Hepatocyte (in vitro differentiated cells): ENCODE results near the gene MAPK6. TPM values are rescaled to one million over a fixed set of nuclear protein-coding genes. Genes with fewer than 3 reads are reported as not detected.
A peak's percentile ranks its signal among the peaks of the same experiment; 100 is the strongest.

Experiments used
- DNase-seq: peaks from one replicate; pipeline ENCODE4 v3.0.0-alpha.2; 2016; ENCODE audit warnings: low spot score
- H2AFZ ChIP-seq: fragments of 200-600 bp; sonication (generic); 2 replicates; pipeline ENCODE4 v1.6.0; 2016; ENCODE audit warnings: antibody characterized with exemption, mild to moderate bottlenecking
- H3K27ac ChIP-seq: fragments of 200-600 bp; sonication (generic); 2 replicates; pipeline ENCODE4 v1.5.1; 2016; ENCODE audit warnings: mild to moderate bottlenecking
- H3K27me3 ChIP-seq: fragments of 200-600 bp; sonication (generic); 2 replicates; pipeline ENCODE4 v1.6.1; 2016
- H3K36me3 ChIP-seq: fragments of 200-600 bp; sonication (generic); replicated peaks from 2 replicates; pipeline ENCODE4 v1.5.1; 2016; ENCODE audit warnings: low read depth; ENCODE audit not compliant: insufficient read depth
- H3K4me1 ChIP-seq: fragments of 200-600 bp; sonication (generic); 2 replicates; pipeline ENCODE4 v1.5.1; 2016; ENCODE audit warnings: mild to moderate bottlenecking, moderate library complexity; ENCODE audit not compliant: insufficient read depth
- H3K4me2 ChIP-seq: fragments of 200-600 bp; sonication (generic); 2 replicates; pipeline ENCODE4 v1.6.0; 2016
- H3K4me3 ChIP-seq: fragments of 200-600 bp; sonication (generic); 2 replicates; pipeline ENCODE4 v1.5.1; 2016; ENCODE audit warnings: mild to moderate bottlenecking
- H3K79me2 ChIP-seq: fragments of 200-600 bp; sonication (generic); 2 replicates; pipeline ENCODE4 v1.6.0; 2017; ENCODE audit warnings: mild to moderate bottlenecking
- H3K9me2 ChIP-seq: fragments of 200-600 bp; sonication (generic); replicated peaks from 2 replicates; pipeline ENCODE4 v1.6.0; 2017; ENCODE audit warnings: mild to moderate bottlenecking; ENCODE audit not compliant: insufficient read depth
- H3K9me3 ChIP-seq: fragments of 200-600 bp; sonication (generic); 2 replicates; pipeline ENCODE4 v1.5.1; 2016; ENCODE audit warnings: low read depth, mild to moderate bottlenecking
- H4K20me1 ChIP-seq: fragments of 200-600 bp; sonication (generic); 2 replicates; pipeline ENCODE4 v1.6.0; 2016; ENCODE audit warnings: mild to moderate bottlenecking; ENCODE audit not compliant: insufficient read depth, poor library complexity, severe bottlenecking
- EZH2 ChIP-seq: fragments of 200-600 bp; sonication (generic); IDR thresholded peaks from 2 replicates; pipeline ENCODE4 v1.6.1; 2016; ENCODE audit warnings: antibody characterized with exemption, mild to moderate bottlenecking, borderline replicate concordance
- EZH2phosphoT487 ChIP-seq: fragments of 200-600 bp; sonication (generic); IDR thresholded peaks from one replicate; pipeline ENCODE4 v1.6.1; 2018; ENCODE audit warnings: antibody characterized with exemption, mild to moderate bottlenecking, low read depth, moderate library complexity; ENCODE audit not compliant: unreplicated experiment, severe bottlenecking
- WGBS: methylation state at CpG from one replicate; pipeline ENCODE4 v1.1.6; 2016; ENCODE audit warnings: low lambda C conversion rate; ENCODE audit errors: missing lambda C conversion rate; 5-methylcytosine and 5-hydroxymethylcytosine counted together
- polyA plus RNA-seq: library from polyadenylated mRNA; unstranded; fragments of >200 nt; fragmentation: Nextera tagmentation; extraction: Ambion mirVana; gene quantifications from 2 replicates; pipeline ENCODE4 v1.2.1, GENCODE V29; 2016
- total RNA-seq: library from RNA; depleted of rRNA; stranded (reverse); fragments of >200 nt; gene quantifications from 2 replicates; pipeline ENCODE4 v1.2.3, GENCODE V29; 2014
- TF ChIP-seq, protein P1 (sequence below): fragments of 200-600 bp; sonication (generic); IDR thresholded peaks from 2 replicates; pipeline ENCODE4 v1.5.1; 2016; ENCODE audit warnings: antibody characterized with exemption, mild to moderate bottlenecking; ENCODE audit not compliant: poor library complexity

The MAPK6 gene
- total and polyA plus RNA-seq, 2 experiments from 2014 or later: 37.8 to 123 TPM

DNA sequence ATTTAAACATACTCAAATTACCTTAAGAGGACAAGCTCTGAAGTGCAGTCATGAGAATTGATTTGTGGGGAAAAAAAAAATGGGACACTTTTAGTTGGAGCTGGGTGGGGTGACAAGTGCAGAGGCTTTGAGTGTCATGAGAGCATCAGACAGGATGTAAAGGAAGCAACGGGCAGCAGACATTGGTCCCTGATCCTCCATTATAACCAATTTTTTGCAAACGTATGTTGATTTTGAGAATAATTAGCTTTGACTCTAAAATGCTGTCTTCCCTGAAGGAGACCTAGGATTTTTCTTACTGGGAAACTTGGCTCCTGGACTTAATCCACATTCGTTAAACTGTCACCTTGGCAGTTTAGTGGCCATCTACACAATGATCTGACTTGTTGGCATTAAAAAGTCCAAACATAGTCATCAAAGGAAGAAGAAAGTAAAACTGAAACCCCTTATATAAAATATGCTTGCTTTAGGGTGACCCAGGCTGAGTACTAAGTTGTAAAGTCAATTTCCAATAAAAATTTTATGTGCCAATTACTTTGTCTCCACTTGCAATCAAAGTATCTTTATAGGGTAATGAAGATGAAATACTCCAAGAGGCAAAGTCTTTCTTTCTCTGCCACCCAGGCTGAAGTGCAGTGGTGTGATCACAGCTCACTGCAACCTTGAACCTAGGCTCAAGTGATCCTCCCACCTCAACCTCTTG lies 48.0 kb downstream of the MAPK6 start:
- no peak overlapping the region for H2AFZ ChIP-seq
- H3K27ac ChIP-seq: no peak overlapping the region
- no peaks in the 10 kb centered on the region for H3K9me3 ChIP-seq
- no peaks in the 10 kb centered on the region for H4K20me1 ChIP-seq
- TF ChIP-seq EZH2: no peak
- H3K79me2 ChIP-seq: no peaks in the 10 kb centered on the region
- no peaks in the 10 kb centered on the region for H3K9me2 ChIP-seq
- no peak for DNase-seq
- no peaks in the 10 kb centered on the region for H3K27me3 ChIP-seq
- no peak overlapping the region for H3K4me2 ChIP-seq
- H3K4me1 ChIP-seq: peaks cover 5% of the 10 kb centered on the region
- H3K4me3 ChIP-seq: no peak overlapping the region
- WGBS: 82% methylated on average over 3 of the region's 3 CpGs
- H3K36me3 ChIP-seq: no peaks in the 10 kb centered on the region

GRCh38 chr15:52067545-52067926 lies 48.5 kb downstream of the MAPK6 start:
- Histone ChIP-seq H3K4me3 (no peak overlapping the region), H3K4me1 (peaks cover 5% of the 10 kb centered on the region), H3K27me3 (no peaks in the 10 kb centered on the region), H3K9me2 (no peaks in the 10 kb centered on the region), H3K9me3 (no peaks in the 10 kb centered on the region), H3K79me2 (no peaks in the 10 kb centered on the region), H3K36me3 (no peaks in the 10 kb centered on the region), H4K20me1 (no peaks in the 10 kb centered on the region), H2AFZ (no peak overlapping the region), H3K27ac (no peak overlapping the region), H3K4me2 (no peak overlapping the region)
- DNase-seq: no peak
- no peak for TF ChIP-seq EZH2
- no peak for TF ChIP-seq EZH2phosphoT487
- TF ChIP-seq, protein P1, sequence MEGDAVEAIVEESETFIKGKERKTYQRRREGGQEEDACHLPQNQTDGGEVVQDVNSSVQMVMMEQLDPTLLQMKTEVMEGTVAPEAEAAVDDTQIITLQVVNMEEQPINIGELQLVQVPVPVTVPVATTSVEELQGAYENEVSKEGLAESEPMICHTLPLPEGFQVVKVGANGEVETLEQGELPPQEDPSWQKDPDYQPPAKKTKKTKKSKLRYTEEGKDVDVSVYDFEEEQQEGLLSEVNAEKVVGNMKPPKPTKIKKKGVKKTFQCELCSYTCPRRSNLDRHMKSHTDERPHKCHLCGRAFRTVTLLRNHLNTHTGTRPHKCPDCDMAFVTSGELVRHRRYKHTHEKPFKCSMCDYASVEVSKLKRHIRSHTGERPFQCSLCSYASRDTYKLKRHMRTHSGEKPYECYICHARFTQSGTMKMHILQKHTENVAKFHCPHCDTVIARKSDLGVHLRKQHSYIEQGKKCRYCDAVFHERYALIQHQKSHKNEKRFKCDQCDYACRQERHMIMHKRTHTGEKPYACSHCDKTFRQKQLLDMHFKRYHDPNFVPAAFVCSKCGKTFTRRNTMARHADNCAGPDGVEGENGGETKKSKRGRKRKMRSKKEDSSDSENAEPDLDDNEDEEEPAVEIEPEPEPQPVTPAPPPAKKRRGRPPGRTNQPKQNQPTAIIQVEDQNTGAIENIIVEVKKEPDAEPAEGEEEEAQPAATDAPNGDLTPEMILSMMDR: no peak

- H3K36me3 ChIP-seq: no peaks in the 10 kb centered on the region
- no peaks in the 10 kb centered on the region for H3K9me2 ChIP-seq
- H3K27ac ChIP-seq: no peak overlapping the region
- H3K4me2 ChIP-seq: no peak overlapping the region
- H3K27me3 ChIP-seq: no peaks in the 10 kb centered on the region
- H3K79me2 ChIP-seq: no peaks in the 10 kb centered on the region
- H2AFZ ChIP-seq: no peak overlapping the region
- TF ChIP-seq EZH2 (no peak), EZH2phosphoT487 (no peak)
- TF ChIP-seq, protein P1: no peak
- no peaks in the 10 kb centered on the region for H3K9me3 ChIP-seq
- no peak overlapping the region for H3K4me3 ChIP-seq
- WGBS: 87% methylated on average over 2 of the region's 2 CpGs
- H4K20me1 ChIP-seq: no peaks in the 10 kb centered on the region
- DNase-seq: no peak
- peaks cover 5% of the 10 kb centered on the region for H3K4me1 ChIP-seq
These were observed 49.1 kb downstream of the MAPK6 start for GRCh38 chr15:52068004-52068615.

DNA sequence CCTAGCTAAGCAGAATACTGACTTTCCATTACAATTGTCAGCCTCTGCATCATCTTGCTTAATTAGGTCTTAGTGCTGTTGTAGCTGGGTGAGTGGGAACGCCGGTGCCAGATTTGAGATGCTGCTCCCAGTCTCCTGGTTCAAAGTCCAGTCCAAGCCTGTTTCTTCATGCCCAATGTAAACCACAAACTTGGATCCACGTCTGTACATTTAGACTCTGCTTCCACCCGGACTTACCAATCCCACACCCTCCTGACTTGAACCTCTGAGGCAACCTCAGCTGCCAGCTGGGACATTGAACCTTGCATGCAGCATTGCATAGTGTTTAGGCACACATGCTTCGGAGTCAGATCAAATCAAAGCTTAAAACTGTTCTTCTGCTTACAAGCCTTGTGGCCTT lies 50.5 kb downstream of the MAPK6 start:
- TF ChIP-seq EZH2 (no peak), EZH2phosphoT487 (no peak)
- TF ChIP-seq, protein P1: no peak
- Histone ChIP-seq H3K9me3 (no peaks in the 10 kb centered on the region), H3K4me3 (no peak overlapping the region), H3K4me1 (peaks cover 5% of the 10 kb centered on the region), H3K79me2 (no peaks in the 10 kb centered on the region), H3K36me3 (no peaks in the 10 kb centered on the region), H2AFZ (no peak overlapping the region), H3K4me2 (no peak overlapping the region), H3K27me3 (no peaks in the 10 kb centered on the region), H3K9me2 (no peaks in the 10 kb centered on the region), H4K20me1 (no peaks in the 10 kb centered on the region), H3K27ac (peak overlapping the region; percentile 41)
- DNase-seq: peak; percentile 49
- 68% methylated on average over 5 of the region's 5 CpGs for WGBS
